ENCODE measurements around the gene ABLIM3. TPM values are rescaled to one million over a fixed set of nuclear protein-coding genes. Genes with fewer than 3 reads are reported as not detected.

ABLIM3 gene
- total and polyA plus RNA-seq, 2 of the 13 experiments (the other 11 are each of a cell fraction or from before 2014, with no cell fraction given), result 0.53 to 6.3 TPM

GRCh38 chr5:149299451-149300054 is 158.3 kb downstream of the ABLIM3 start (continued):
- TF ChIP-seq SOX5 (CRISPR knock-in tag; IDR thresholded peaks at IDR 0.05; ENCODE audit: borderline replicate concordance), result 0 out of 2 replicates have a peak, but pooled peaks have one; percentile 31
- no peak for TF ChIP-seq BRF2 (CRISPR knock-in tag; IDR thresholded peaks at IDR 0.05)
- peak; percentile 35; the same call in 1 of the 2 replicates for TF ChIP-seq SAP130 (CRISPR knock-in tag; IDR thresholded peaks at IDR 0.05; ENCODE audit: low read depth)
- TF ChIP-seq HNF4A (CRISPR knock-in tag; IDR thresholded peaks at IDR 0.05), result peak; percentile 88
- TF ChIP-seq ZNF343 (CRISPR knock-in tag; IDR thresholded peaks at IDR 0.05), result no peak
- TF ChIP-seq LCORL (IDR thresholded peaks at IDR 0.05), result no peak
- 0 out of 2 replicates have a peak, but pooled peaks have one; percentile 29 for TF ChIP-seq LCORL (CRISPR knock-in tag; IDR thresholded peaks at IDR 0.05)
- TF ChIP-seq ZNF232 (CRISPR knock-in tag; IDR thresholded peaks at IDR 0.05; ENCODE audit: borderline replicate concordance), result no peak
- TF ChIP-seq CREB1 (IDR thresholded peaks at IDR 0.05), result no peak
- no peak for TF ChIP-seq CREB1 (CRISPR knock-in tag; IDR thresholded peaks at IDR 0.05)
- 0 out of 2 replicates have a peak, but pooled peaks have one; percentile 43 for TF ChIP-seq DMAP1 (CRISPR knock-in tag; IDR thresholded peaks at IDR 0.05)
- peak; percentile 93 for TF ChIP-seq ZNF646 (CRISPR knock-in tag; IDR thresholded peaks at IDR 0.05)
- TF ChIP-seq ZBTB33 (CRISPR knock-in tag; IDR thresholded peaks at IDR 0.05), result peak; percentile 28; the same call in 1 of the 2 replicates
- no peak for TF ChIP-seq NFYC (CRISPR knock-in tag; IDR thresholded peaks at IDR 0.05)
- no peak for TF ChIP-seq TFDP1 (CRISPR knock-in tag; IDR thresholded peaks at IDR 0.05; ENCODE audit: borderline replicate concordance)
- 0 out of 2 replicates have a peak, but pooled peaks have one; percentile 65 for TF ChIP-seq PPARG (CRISPR knock-in tag; conservative IDR thresholded peaks at IDR 0.05)
- peak; percentile 41; the same call in 1 of the 2 replicates for TF ChIP-seq BCL6 (CRISPR knock-in tag; IDR thresholded peaks at IDR 0.05)
- no peak for TF ChIP-seq KLF11 (CRISPR knock-in tag; IDR thresholded peaks at IDR 0.05)
- no peak for TF ChIP-seq ATF7 (IDR thresholded peaks at IDR 0.05)
- no peak for TF ChIP-seq ATF7 (CRISPR knock-in tag; IDR thresholded peaks at IDR 0.05)
- TF ChIP-seq MXD1 (CRISPR knock-in tag; IDR thresholded peaks at IDR 0.05), result no peak
- TF ChIP-seq CEBPG (CRISPR knock-in tag; IDR thresholded peaks at IDR 0.05), result peak; percentile 84
